GM18511 (cell line): ENCODE measurements around the gene GPR146.

Source experiments
- ATAC-seq: cut with Tn5 transposase; IDR thresholded peaks from one replicate; pipeline ENCODE4 v1.9.1; 2021; ENCODE audit warnings: mild to moderate bottlenecking, moderate library complexity; ENCODE audit not compliant: unreplicated experiment

Gene GPR146

DNA sequence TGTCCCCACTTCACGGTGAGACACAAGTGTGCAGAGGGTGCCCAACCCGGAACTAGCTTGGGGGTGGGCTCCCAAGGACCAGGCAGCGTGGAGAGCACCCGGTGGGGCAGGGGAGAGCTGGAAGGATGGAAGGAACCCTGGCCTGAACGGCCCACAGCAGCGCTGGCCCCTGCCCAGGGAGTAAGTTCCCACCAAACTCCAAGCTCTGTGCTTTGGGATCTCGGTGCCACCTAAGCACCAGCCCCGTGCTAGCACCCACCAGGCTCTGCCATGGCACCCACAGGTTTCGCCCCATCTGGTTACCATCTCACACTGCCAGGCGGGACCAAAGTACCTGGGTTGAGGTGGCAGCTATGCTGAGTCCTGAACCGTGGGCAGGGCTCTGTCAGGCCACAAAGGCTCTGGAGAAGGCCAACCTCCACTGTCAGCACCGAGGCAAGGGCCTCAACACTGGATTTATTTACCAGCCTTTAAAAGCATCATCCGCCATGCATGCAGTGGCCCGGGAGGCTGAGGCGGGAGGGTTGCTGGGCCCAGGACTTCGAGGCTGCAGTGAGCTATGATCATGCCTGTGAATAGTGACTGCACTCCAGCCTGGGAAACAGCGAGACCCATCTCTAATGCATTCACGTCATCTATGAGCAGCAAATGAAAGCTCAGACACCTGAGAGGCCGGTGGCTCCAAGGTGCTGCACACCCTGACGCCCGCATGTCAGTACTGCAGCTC lies 59.6 kb downstream of the GPR146 start:
- no peak for ATAC-seq

DNA sequence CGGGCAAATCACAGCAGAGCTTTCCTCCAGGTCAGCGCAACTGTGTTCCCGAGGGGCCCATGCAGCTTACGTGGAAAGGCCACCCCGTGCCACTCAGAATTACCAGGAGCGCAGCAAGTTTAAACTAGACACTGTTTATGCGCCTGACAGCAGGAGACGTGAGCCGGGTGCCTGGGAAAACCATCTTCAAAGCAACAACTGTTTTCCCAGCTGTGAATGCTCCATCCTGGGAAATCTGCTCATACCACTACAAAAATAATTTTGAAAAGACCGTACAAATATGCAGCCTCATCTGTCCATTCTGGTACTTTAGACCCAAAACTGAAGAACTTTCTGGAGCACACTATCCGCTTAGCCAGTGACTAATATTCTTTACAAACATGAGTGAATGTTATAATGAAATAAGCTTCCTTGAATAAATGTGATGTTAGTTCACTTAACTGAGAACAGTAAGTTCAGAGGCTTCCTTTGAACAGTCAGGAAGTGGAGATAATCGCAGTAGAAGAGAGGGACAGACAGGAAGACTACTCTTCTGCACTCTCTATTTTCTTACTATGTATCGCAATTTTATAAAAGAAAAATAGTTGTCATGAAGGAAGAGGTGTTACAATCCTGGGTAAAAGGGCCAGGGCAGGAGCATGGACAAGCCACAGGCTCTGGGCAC lies 60.3 kb downstream of the GPR146 start:
- no peak for ATAC-seq

DNA sequence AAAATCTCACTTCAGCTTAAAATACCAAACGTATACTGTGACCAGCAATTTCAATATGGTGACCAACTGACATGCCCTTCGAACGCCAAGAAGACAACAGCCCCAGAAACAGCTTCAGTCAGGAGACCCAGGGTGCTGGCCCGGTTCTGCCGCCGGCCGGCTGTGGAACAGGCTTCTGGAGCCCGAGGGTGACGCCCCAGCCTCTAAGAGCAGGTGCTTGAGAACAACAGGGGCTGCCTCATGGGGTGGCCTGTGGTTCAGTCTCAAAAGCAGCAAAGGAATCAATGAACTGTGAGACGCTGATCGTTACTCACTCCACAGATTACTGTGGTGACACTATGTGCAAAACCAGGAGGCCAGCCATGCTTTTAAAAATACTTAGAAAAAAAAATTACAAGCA lies 60.8 kb downstream of the GPR146 start:
- ATAC-seq: no peak

DNA sequence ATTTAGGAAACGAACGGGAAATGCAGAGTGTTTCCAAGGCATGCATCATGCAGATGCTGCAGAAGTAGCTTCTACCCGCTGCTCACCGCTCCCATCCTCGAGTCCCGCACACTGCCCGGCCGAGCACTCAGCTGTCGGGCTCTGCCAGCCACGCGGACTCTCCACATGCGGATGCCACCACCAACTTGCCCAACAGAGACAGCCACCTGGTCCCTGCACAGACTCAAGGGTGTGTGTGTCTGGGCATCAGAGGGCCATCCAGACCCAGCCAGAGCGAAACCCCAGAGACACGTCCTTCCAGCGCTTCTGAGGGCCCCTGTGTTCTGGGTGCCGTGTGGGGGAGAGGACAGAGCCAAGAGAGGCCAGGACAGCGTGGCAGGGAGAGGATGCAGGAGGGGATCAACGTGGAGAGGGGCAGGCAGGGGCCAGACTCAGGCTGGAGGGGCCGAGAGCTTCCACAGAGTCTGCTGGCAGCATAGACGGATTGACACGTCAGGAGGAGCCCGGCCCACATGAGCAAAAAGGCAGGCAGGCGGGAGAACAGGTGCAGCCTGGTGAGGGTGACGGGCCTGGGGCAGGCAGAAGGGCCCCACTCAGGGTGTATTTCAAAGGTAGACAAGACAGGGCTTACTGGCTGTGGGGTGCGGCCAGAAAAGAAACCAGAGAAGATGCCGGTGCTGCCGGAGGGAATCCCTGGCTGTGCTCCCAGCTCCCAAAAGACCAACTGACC lies 61.9 kb downstream of the GPR146 start:
- ATAC-seq: no peak

DNA sequence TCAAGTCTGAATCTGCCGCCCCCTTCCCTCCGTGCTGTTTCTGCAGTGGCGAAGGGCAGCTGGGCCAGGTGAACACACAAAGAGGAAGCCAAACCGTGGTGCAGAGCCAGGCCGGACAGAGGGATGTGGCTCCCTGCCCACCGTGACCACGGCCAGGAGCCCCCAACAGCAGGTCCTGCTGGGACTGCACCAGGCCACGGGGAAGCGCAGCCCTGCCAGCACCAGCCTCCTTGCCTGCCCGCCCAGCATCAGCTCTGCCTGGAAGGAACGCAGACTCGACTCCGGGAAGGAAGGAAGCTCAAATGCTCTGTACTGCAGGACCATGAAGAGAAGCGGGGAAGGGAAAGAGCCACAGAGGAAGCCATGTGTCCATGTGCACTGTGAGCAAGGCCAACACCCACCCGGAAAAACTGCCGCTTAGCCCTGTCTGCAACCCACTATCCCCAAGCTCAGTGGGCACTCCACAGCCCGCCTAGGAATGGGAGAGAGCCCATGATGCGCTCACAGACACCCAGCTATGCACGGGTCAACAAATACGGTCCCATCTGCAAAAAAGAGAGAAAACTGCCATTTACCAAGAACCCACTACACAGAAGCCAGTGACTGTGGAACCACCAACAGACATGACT lies 62.6 kb downstream of the GPR146 start:
- no peak for ATAC-seq

DNA sequence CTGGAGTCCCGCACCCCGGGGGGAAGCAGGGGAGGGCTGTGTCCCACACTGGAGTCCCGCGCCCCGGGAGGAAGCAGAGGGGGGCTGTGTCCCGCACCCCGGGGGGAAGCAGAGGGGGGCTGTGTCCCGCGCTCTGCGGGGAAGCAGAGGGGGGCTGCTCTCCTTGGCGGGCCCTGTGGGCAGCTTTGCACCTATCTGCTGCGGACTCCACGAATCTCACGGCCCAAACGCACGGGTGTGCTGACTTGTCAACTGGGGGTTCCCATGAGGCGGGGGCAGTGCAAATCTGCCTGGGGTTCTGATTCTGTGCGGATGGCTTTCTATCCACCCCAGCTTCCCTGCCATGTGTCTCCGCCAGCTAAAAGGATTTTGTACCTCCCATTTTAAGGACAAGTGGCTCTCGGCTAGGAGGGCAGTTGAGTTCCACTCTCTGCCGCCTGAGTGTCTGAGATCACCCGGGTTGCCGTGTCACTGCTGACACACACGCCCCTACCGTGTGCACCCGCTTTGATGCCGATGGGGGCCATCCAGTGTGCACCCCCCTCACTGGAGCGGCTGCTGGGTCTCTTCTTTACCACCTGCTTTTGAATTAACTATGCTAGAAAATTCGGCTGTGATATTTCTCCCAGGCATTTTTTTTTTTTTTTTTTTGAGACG lies 64.0 kb downstream of the GPR146 start:
- no peak for ATAC-seq
